IPS DF 19.7 (cell line): ENCODE results near the gene PPY.
"Not testable (repeated sequence)": the region's sequence is repeated elsewhere in the genome, so short reads cannot be mapped to it uniquely, and the experiment has no call there.

ENCODE experiments used
- DNase-seq: peaks from one replicate; pipeline ENCODE4 v3.0.0-alpha.2; 2013; ENCODE audit warnings: low read depth, low spot score

Gene PPY, protein sequence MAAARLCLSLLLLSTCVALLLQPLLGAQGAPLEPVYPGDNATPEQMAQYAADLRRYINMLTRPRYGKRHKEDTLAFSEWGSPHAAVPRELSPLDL

DNA sequence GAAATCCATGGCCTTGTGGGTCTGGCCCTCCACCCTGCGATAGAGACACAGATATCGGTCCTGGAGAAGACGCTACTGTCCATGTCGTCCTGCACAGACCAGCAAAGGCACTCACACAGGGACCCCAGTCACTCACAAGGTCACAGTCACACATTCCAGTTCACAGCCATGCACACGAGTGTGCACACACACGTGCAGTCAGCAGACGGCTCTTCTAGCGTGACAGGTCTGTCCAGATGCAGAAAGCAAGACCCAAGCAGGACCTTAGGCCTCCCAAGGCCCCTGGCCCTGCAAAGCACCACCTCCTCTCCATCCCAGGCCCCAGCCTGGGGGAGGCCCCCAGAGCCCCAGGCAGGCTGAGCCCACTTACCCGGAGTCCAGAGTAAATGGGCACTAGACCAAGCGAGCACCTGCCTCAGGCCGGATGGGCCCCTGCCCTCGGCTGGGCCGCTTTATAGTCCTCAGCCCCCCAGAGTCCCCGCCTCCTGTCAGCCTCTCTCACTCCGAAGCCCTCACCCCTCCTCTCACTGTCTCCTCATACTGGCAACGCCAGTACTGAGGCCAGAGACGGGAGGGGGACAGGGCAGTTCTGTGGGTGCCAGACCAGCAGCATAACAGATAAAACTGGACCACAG, at the start of gene PPY:
Gene PPY (minus strand): TSS at position 426 of the 635 bp plus-strand sequence. CDS start 822 bp downstream, outside the sequence.
- DNase-seq: no peak

- DNase-seq: no peak
Observed at GRCh38 chr17:43988301-43988700, 46.0 kb upstream of the PPY start.

DNA sequence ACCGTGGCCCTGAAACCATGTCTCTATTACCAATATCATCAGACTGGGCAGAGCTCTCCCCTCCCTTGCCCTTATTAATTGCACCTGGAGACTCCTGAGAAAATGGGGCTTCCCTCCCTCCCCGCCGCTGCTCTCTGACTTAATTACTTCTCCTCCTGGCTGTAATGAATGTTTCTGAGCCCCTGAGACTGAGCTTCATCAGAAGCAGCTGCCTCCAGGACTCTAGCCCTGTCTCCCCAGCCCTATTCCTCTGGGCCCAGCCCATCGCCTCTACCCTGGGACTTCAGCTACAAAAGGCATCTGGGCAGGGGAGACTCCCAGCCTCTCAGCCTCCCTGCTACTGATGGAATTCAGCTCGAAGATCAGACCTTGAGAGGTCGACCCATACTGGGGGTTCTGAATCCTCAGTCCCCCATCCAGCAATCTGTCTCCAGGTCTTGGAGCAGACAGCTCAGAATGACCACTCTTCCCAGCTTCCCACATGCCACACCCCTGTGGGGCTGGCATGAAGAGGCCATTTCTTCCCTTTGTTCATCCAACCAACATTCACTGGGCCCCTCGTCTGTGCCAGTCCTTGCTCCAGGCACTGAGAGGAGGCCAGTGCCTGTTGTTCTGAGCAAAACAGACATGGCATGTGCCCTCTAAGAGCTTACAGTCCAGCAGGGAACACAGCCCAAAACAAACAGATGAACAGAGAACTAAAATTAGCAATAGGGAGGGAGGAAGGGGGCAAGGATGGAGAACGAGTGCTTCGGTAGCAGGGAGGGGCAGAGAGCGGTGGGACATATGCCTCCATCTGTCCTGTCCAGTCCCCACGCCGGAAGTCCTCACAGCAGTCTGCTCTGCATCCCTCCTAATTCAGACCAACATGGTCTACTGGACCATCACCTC, 45.1 kb upstream of the PPY start:
- no peak for DNase-seq

DNA sequence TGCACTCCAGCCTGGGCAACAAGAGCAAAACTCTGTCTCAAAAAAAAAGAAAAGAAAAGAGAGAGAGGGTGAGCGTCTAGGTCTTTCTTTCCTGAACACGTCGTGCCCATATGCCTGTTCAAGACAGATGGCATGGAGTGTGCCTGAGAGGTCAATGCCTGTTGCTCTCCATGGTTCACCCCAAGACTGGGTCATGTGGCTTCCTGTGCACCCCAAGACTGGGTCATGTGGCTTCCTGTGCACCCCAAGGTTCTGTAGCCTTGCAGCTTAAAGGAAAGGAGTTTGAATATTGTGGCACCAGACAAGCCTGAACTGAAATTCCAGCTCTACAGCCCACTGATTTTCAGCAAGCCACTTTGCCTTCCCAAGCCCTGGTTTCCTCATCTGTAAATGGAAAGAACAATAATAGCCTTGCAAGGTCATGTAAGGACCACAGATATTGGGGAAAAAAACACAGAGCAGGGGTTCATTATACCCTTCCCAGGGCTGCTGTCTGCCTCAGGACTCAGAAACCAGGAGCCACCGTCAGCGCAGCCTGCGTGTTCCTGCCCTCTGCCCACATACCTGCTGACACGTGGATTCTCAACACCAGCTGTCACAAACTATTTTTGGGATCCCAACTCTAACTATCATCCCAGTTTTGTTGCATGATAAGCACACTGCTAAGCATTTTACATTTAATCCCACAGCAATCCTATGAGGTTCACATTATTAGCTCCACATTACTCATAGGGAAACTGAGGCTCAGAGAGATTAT, 44.1 kb upstream of the PPY start:
- no peak for DNase-seq

DNA sequence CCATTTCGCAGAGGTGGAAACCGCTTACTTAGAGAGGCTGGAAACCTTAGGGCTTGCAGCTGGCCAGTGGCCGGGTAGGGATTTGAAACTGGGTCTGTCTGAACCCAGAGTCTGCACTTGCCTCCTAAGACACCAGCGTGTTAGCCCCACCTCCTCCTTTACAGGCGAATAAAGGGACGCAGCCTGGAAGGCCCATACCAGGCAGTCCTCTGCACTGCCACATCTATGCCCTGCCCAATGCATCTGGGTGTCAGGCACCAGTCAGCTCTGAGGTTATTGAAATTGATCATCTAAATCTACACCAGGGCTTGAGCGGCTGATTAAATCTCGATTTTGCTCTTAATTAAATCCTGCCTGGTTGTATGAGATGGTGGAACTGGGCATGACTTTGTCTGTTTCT, 42.2 kb upstream of the PPY start:
- no peak for DNase-seq

DNA sequence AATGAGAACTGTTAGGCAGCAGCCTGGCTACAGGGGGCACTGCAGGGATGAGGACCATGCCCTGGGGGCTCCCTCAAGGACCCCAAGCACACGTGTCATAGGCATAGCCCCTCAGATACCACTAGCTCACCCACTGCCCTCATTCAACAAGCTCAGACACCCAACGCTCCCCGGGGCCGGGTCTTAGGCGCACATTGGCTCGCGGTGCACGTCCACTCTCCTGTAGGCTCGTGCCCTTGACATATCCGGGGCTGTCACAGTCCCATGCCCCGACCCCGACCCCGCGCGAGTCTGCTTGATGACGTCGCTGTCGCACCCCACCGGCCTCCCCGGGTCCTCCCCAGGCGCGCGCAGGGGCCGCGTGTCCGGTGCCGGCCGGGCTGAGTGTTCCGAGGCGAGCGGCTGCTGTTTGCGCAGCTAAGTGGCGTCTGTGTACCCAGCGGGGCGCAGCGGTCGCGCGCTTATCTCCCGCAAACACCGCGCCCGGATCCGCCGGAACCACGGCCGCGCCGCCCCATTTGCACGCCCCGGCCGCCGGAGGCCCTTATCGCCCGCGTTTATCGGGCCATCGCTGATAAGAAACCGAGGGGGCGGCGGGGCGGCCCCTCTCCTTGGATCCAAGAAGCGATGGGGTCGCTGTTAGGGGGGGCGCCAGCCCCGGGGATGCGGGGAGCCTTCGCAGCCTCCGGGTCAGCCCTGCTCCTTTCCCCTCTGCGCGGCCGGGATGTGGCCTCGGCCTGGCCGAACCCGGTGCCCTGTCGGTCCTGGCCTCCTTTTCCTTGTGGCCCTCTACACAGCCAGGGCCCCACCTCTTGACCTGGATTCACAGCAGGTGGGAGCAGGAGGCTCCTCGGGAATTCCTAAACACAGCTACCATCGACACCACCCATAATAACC, 41.5 kb upstream of the PPY start:
- no peak for DNase-seq

- no peak for DNase-seq
Observed at GRCh38 chr17:43983196-43983514, 40.9 kb upstream of the PPY start.

DNA sequence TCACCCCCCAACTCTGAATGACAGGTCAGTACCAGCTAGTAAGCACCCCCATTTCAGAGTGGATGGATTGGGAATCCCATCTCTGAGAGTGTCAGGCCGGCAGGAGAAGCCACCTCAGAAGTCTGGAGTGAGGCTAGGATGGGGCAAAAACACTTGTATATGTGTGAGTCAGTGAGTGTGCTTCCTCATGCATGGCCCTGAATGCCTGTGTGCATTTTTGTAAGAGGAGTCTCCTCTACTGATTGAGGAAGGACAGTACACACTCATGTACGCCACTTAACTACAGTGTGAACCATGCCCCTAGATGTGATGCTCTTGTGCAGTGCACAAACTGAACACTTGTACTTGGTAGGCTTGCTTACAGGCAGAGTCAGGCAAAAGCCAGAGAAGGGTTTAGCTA, 39.9 kb upstream of the PPY start:
- no peak for DNase-seq

DNA sequence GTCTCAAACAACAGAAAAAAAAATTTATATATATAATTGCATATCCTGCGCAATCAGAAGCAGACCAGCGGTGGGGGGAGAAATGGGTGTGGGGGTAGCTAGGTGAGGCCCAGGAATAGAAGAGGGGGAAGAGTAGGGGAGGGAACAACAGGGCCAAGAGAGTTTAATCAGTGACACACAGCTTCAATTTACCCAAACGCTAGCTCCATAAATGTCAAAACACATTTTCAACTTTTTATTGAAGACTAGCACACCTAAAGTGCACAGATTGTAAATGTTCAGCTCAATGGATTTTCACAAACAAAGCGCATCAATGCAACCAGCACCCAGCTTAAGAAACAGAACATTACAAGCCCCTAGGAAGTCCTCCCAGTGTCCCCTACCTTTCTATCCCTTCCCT, 37.4 kb upstream of the PPY start:
- DNase-seq: no peak

DNA sequence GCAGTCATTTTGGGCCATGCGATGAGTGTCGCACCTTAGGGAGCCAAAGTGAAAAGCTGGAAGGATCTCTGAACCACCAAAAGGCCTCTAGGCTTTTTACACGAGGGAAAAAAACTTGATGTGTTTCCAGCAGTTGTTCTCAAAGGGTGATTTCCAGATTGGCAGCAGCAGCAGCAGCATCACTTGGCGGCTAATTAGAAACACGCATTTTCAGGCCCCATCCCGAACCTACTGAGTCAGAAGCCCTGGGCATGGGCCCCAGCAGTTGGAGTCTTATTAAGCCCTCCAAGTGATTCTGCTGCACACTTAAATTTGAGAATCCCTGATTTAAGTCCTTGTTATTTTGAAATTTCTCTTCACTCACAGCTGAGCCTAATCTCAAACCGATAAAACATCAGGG, 36.7 kb upstream of the PPY start:
- no peak for DNase-seq

DNA sequence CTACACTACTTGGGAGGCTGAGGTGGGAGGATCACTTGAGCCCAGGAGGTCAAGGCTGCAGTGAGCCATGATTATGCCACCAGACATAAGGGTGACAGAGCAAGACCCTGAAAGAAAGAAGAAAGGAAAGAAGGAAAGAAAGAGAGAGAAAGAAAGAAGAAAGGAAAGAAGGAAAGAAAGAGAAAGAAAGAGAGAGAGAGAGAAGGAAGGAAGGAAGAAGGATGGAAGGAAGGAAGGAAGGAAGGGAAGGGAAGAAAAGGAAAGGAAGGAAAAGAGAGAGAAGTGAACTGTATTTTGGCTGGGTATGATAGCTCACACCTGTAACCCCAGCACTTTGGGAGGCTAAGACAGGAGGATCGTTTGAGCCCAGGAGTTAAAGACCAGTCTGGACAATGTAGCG, 35.8 kb upstream of the PPY start:
- no peak for DNase-seq

DNA sequence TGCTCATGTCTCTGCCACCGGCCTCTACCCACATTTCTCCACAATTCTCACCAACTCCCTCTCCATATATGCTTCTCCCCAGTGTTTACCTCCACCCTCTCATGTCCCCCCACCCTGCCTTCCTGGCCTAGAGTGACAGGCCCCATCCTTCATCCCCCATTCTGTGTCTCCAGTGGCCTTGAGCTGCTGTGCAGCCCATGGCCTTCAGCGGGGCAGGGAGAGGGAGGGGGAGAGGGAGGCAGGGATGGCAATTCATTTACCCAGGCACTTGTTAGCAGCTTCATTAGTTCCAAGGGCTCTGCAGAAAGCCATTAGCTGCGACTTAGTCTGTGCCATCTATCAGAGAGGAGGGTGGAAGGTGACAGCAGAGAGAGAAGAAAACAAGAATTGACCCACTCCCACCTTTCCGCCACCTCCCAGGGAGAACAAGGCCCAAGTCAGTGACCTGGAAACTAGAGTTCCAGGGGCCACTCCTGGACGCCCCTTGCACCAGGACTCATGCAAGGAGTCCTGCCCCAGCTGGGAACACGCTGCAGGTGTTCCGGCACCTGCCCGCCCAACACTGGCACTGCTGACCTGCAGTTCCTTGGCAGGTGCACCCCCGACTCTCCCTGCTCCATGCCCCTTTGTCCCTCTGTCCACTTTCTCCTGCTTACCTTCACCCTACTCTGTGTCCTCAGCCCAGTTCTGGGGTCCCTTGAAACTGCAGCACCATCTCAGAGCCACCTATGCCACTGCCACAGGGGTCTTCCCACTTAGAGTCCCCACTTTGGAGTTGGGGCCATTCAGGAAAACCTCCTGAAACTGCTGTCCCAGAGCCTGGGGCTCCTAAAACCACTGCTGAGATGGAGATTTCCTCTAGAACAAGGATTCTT, 34.9 kb upstream of the PPY start:
- no peak for DNase-seq

- no peak for DNase-seq
Observed at GRCh38 chr17:43975898-43976297, 33.6 kb upstream of the PPY start.

DNA sequence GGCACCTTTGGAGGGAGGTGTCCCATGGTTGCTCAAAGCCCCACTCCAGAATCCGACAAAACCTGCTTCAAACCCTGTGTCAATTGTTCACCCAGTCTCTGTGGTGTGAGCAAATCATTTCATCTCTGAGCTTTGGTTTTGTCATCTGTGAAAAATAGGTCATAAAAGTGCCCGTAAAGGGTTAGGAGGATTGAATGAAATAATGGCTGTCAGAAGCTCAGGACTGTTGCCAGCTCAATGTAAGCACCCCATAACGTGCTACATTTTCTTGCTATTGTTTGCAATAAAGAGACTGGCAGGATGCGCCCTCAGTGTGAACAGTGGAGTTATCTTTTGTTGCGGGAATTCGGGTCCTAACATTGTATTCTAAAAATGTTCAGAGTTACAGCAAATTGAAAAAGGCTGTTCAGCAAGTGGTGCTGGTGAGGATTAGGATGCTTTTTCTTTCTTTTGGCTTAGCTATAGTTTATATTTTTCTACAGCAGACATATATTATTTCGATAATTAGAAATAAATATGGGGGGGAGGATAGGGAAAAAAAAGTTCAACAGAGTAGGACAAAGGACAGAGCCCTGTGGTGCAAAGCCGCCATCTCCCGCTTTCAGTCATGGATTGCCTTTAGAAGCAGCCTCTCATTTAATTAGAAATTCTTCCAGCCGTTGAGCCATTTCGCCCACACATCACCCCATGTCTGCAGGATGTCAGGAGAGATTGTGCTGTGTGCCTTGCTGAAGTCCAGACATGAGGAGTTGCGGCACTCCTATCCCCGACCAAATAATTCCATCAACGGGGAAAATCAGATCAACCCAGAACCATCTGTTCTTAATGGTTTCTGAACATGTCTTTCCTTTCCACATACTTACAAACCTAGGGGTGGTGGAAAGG, 32.3 kb upstream of the PPY start:
- DNase-seq: no peak

DNA sequence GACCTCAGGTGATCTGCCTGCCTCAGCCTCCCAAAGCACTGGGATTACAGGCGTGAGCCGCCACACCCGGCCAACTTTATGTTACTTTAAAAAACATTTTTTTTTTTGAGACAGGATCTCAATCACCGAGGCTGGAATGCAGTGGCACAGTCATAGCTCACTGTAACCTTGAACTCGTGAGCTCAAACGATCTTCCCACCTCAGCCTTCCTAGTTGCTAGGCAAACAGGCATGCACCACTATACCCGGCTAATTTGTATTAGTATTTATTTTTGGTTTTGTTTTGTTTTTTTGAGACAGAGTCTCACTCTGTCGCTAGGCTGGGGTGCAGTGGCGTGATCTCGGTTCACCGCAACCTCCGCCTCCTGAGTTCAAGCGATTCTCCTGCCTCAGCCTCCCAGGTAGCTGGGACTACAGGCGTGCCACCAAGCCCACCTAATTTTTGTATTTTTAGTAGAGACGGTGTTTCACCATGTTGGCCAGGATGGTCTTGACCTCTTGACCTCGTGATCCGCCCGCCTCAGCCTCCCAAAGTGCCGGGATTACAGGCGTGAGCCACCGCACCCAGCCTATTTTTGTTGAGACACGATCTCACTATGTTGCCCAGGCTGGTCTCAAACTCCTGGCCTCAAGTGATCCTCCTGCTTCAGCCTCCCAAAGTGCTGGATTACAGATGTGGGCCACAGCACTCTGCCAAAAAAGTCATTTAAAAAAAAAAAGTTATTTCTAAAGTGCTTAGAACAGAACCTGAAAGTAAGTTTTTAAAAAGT, 30.4 kb upstream of the PPY start:
- not testable (repeated sequence) for DNase-seq

DNA sequence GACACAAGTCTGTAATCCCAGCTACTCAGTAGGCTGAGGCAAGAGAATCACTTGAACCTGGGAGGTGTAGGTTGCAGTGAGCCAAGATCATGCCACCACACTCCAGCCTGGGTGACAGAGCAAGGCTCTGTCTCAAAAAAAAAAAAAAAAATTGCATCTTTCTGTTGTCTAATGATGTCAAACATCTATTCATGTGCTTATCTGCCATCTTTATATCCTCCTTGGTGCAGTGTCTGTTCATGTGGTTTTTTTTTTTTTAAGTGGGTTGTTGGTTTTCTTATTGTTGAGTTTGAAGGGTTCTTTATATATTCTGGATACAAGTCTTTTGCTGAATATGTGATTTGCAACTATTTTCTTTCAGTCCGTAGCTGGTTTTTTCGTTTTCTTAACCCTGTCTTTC, 29.2 kb upstream of the PPY start:
- not testable (repeated sequence) for DNase-seq

GRCh38 chr17:43970366-43970765, 28.1 kb upstream of the PPY start:
- no peak for DNase-seq

DNA sequence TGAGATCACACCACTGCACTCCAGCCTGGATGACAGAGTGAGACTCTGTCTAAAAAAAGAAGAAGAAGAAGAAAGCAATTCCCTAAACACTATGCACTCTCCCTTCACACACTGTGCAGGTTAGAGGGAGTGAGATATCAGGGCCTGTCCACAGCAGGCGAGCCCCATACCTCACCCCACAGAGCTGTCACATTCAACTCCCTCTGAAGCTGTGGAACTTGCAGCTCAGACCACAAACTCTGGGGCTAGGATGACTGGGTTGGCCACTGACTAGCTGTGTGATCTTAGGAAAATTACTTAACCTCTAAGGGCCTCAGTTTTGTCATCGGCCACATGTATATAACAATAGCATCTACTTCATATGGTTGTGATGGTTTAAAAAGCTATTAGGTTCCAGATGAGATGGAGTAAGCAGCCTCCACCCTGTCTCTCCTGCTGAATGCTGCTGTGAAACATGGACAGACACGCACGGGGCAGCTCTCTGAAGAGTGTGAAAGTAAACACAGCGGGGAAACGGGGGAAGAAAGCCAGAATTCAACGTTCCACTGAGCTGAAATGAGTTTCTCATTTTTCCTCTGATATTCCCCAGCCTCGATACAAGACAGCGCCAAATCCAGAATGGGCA, 25.1 kb upstream of the PPY start:
- DNase-seq: no peak
